Uterus (tissue), 4 donors: ENCODE data around the gene ANKRD40CL. TPM values are rescaled to one million over a fixed set of nuclear protein-coding genes. Genes with fewer than 3 reads are reported as not detected.
A peak's percentile ranks its signal among the peaks of the same experiment; 100 is the strongest.

Source experiments
- DNase-seq, 2 donors: peaks; one replicate each; pipeline ENCODE4 v3.0.0-alpha.2; 2019 to 2020
- H3K27ac ChIP-seq, 2 donors: fragments of 200-600 bp; sonication (generic); 1 replicate in 1 of 2; 2 replicates in 1 of 2; pipeline ENCODE4 v1.5.1; 2016 to 2018
- H3K27me3 ChIP-seq, 2 donors: fragments of 200-600 bp; sonication (generic); one replicate each; pipeline ENCODE4 v1.5.1; 2018 to 2019; ENCODE audit warnings: control low read depth in 1 of 2
- H3K36me3 ChIP-seq, 2 donors: fragments of 200-600 bp; sonication (generic); one replicate each; pipeline ENCODE4 v1.5.1; 2019; ENCODE audit warnings: control low read depth in 1 of 2
- H3K4me1 ChIP-seq, 2 donors: fragments of 200-600 bp; sonication (generic); one replicate each; pipeline ENCODE4 v1.5.1; 2018 to 2019; ENCODE audit warnings: control low read depth in 1 of 2
- H3K4me3 ChIP-seq, 2 donors: fragments of 200-600 bp; sonication (generic); 1 replicate in 1 of 2; 2 replicates in 1 of 2; pipeline ENCODE4 v1.5.1; 2018 to 2019; ENCODE audit warnings: mild to moderate bottlenecking in 1 of 2
- H3K9me3 ChIP-seq, 2 donors: fragments of 200-600 bp; sonication (generic); one replicate each; pipeline ENCODE4 v1.5.1; 2019; ENCODE audit warnings: control low read depth in 1 of 2
- POLR2A ChIP-seq, 2 donors: fragments of 450-650 bp; IDR thresholded peaks; one replicate each; pipeline ENCODE4 v1.6.1; 2016; ENCODE audit warnings: antibody characterized with exemption in 2 of 2, mild to moderate bottlenecking in 1 of 2, moderate library complexity in 1 of 2
- intact Hi-C: fragments of 100-400 bp; cut with DNase I; formaldehyde crosslinking; loops from one replicate; pipeline ENCODE4 v1.15.1; 2023; ENCODE audit warnings: low total_unique reads
- total RNA-seq, 4 donors: library from RNA; depleted of rRNA in 3 of 4; stranded (reverse); fragments of >200 nt in 3 of 4; gene quantifications; one replicate each; pipeline versions ENCODE4 v1.1.0 to v1.2.4, GENCODE V29; 2014 to 2023
- TF ChIP-seq, protein P1 (sequence below), 4 experiments: fragments of 200-600 bp in 2 of 4; fragments of 450-650 bp in 2 of 4; sonication (generic) in 2 of 4; IDR thresholded peaks; one replicate each; pipeline ENCODE4 v1.5.1; 2016 to 2019; ENCODE audit warnings: antibody characterized with exemption in 4 of 4, mild to moderate bottlenecking in 2 of 4, moderate library complexity in 1 of 4
- donor health status: DM: yes; HTN: yes; CAD: no.

The ANKRD40CL gene
- total RNA-seq, 4 donors from 2014 or later, result not detected

- Histone ChIP-seq H3K9me3 (no peaks in the 10 kb centered on the region), H3K27ac (no peak overlapping the region), H3K27me3 (no peaks in the 10 kb centered on the region), H3K4me3 (no peak overlapping the region), H3K36me3 (no peaks in the 10 kb centered on the region), H3K4me1 (no peaks in the 10 kb centered on the region)
- no peak for DNase-seq
- TF ChIP-seq, protein P1, sequence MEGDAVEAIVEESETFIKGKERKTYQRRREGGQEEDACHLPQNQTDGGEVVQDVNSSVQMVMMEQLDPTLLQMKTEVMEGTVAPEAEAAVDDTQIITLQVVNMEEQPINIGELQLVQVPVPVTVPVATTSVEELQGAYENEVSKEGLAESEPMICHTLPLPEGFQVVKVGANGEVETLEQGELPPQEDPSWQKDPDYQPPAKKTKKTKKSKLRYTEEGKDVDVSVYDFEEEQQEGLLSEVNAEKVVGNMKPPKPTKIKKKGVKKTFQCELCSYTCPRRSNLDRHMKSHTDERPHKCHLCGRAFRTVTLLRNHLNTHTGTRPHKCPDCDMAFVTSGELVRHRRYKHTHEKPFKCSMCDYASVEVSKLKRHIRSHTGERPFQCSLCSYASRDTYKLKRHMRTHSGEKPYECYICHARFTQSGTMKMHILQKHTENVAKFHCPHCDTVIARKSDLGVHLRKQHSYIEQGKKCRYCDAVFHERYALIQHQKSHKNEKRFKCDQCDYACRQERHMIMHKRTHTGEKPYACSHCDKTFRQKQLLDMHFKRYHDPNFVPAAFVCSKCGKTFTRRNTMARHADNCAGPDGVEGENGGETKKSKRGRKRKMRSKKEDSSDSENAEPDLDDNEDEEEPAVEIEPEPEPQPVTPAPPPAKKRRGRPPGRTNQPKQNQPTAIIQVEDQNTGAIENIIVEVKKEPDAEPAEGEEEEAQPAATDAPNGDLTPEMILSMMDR (IDR thresholded peaks at IDR 0.05), result no peak
- TF ChIP-seq POLR2A (IDR thresholded peaks at IDR 0.05), result no peak
- intact Hi-C loops, result no loop called here
These were observed 23.3 kb upstream of the ANKRD40CL start for GRCh38 chr17:50790618-50791017.

GRCh38 chr17:50787106-50787505 is 19.8 kb upstream of the ANKRD40CL start:
- Histone ChIP-seq H3K4me1 (no peaks in the 10 kb centered on the region), H3K27ac (no peak overlapping the region), H3K27me3 (no peaks in the 10 kb centered on the region), H3K9me3 (no peaks in the 10 kb centered on the region), H3K36me3 (no peaks in the 10 kb centered on the region), H3K4me3 (no peak overlapping the region)
- TF ChIP-seq POLR2A (IDR thresholded peaks at IDR 0.05), result no peak
- TF ChIP-seq, protein P1 (IDR thresholded peaks at IDR 0.05), result no peak
- DNase-seq, result no peak
- intact Hi-C loops, result loop anchor here (10.0 kb wide), 1 partner anchor 58 kb away; no protein-coding TSS in a partner anchor

GRCh38 chr17:50785946-50786570 is 18.7 kb upstream of the ANKRD40CL start:
- TF ChIP-seq, protein P1 (IDR thresholded peaks at IDR 0.05), result no peak
- TF ChIP-seq POLR2A (IDR thresholded peaks at IDR 0.05), result no peak
- no peaks in the 10 kb centered on the region for H3K27me3 ChIP-seq
- H3K4me3 ChIP-seq, result no peak overlapping the region
- peak overlapping the region in 1 of 2 donors; percentile 51 for H3K27ac ChIP-seq
- no peaks in the 10 kb centered on the region for H3K36me3 ChIP-seq
- intact Hi-C loops, result loop anchor here (10.0 kb wide), 1 partner anchor 59 kb away; no protein-coding TSS in a partner anchor
- no peaks in the 10 kb centered on the region for H3K9me3 ChIP-seq
- DNase-seq, result peak in 1 of 2 donors; percentile 21
- H3K4me1 ChIP-seq, result no peaks in the 10 kb centered on the region

DNA sequence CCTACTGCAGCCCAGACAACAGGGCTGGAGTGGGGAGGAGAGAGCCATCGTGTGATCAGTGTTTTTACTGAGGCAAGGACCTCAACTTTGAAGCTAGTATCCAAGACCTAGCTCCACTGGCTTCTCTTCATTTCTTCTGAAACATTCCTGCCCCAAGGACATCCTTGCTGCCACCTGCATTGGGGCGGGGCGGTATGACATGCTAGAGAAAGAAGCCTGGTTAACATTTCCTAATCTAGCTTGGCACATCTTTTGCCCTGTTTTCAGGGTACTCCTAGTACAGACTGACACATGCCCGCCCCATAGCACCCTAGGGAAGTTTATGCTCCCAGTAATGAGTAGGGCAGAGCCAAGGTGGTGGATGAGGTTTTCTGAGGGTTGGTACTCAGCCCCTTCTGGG is 17.8 kb upstream of the ANKRD40CL start:
- H3K9me3 ChIP-seq, result no peaks in the 10 kb centered on the region
- TF ChIP-seq, protein P1 (IDR thresholded peaks at IDR 0.05), result no peak
- TF ChIP-seq POLR2A (IDR thresholded peaks at IDR 0.05), result no peak
- DNase-seq, result no peak
- no peaks in the 10 kb centered on the region for H3K27me3 ChIP-seq
- no peaks in the 10 kb centered on the region for H3K4me1 ChIP-seq
- H3K4me3 ChIP-seq, result no peak overlapping the region
- H3K36me3 ChIP-seq, result no peaks in the 10 kb centered on the region
- intact Hi-C loops, result loop anchor here (10.0 kb wide), 1 partner anchor 60 kb away; no protein-coding TSS in a partner anchor
- no peak overlapping the region for H3K27ac ChIP-seq

GRCh38 chr17:50783905-50784304 is 16.6 kb upstream of the ANKRD40CL start:
- no peak for DNase-seq
- Histone ChIP-seq H3K4me1 (no peaks in the 10 kb centered on the region), H3K27ac (no peak overlapping the region), H3K27me3 (no peaks in the 10 kb centered on the region), H3K9me3 (no peaks in the 10 kb centered on the region), H3K36me3 (no peaks in the 10 kb centered on the region), H3K4me3 (no peak overlapping the region)
- intact Hi-C loops, result loop anchor here (10.0 kb wide), 1 partner anchor 61 kb away; no protein-coding TSS in a partner anchor
- TF ChIP-seq, protein P1 (IDR thresholded peaks at IDR 0.05), result no peak
- no peak for TF ChIP-seq POLR2A (IDR thresholded peaks at IDR 0.05)
